Measurements from ENCODE around the gene SART1. TPM values are rescaled to one million over a fixed set of nuclear protein-coding genes. Genes with fewer than 3 reads are reported as not detected.

The SART1 gene
- total RNA-seq, 4 donors from 2014 or later: 21.1 to 56.6 (median 26.1) TPM

- Histone ChIP-seq H3K36me3 (no peaks in the 10 kb centered on the region), H3K4me3 (no peak overlapping the region), H3K4me1 (peaks cover 18% of the 10 kb centered on the region), H3K27ac (no peak overlapping the region), H3K9me3 (no peaks in the 10 kb centered on the region), H3K27me3 (peaks cover 21% of the 10 kb centered on the region)
- no peak for DNase-seq (ENCODE audit: low spot score in 2 of 2)
- TF ChIP-seq, protein P1, sequence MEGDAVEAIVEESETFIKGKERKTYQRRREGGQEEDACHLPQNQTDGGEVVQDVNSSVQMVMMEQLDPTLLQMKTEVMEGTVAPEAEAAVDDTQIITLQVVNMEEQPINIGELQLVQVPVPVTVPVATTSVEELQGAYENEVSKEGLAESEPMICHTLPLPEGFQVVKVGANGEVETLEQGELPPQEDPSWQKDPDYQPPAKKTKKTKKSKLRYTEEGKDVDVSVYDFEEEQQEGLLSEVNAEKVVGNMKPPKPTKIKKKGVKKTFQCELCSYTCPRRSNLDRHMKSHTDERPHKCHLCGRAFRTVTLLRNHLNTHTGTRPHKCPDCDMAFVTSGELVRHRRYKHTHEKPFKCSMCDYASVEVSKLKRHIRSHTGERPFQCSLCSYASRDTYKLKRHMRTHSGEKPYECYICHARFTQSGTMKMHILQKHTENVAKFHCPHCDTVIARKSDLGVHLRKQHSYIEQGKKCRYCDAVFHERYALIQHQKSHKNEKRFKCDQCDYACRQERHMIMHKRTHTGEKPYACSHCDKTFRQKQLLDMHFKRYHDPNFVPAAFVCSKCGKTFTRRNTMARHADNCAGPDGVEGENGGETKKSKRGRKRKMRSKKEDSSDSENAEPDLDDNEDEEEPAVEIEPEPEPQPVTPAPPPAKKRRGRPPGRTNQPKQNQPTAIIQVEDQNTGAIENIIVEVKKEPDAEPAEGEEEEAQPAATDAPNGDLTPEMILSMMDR (IDR thresholded peaks at IDR 0.05): no peak
- TF ChIP-seq EP300 (IDR thresholded peaks at IDR 0.05): no peak
- TF ChIP-seq POLR2A (IDR thresholded peaks at IDR 0.05): no peak
- TF ChIP-seq POLR2AphosphoS5 (IDR thresholded peaks at IDR 0.05): no peak
- WGBS: 56% methylated on average over 6 of the region's 7 CpGs
Observed at GRCh38 chr11:66015454-66015881, 53.9 kb downstream of the SART1 start.

DNA sequence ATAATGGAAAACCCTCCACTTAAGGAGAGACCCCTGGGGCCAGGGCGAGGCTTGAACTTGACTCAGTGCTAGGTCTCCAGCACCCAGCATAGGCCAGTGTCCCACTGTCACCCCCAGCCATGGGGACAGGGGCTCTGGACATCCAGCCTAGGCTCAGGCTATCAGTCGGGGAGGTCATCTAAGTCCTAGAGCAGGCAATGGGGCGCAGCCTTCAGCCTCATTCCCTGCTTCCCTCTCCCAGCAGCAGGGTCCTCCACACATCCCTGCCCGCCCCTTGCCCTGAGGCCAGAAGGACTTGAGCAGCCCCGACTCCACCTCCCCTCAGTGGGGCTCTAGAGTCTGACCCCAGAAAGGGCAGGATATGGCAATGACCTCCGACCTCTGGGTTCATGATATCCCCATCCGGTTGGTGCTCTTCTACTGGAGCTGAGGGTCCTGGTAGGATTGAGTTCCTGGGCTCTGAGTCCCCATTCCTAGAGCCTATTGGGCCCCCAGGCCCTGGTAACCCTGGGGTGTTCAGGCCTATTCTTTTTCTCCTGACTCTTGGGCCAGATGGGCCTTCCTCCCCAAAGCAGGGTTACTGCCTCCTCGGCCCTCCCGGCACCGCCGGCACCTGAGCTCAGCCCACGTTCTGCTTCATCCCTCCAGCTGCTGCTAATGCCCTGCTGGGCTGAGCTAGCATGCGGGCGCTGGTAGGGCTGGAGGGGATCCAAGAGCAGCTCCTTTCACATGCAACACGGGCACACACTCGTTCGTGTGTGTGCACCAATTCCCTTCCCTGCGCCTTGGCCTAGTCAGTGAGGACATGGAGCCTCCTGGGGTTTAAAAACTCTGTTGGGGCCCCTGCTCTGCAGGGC is 54.6 kb downstream of the SART1 start:
- Histone ChIP-seq H3K4me1 (peaks cover 18% of the 10 kb centered on the region), H3K27ac (no peak overlapping the region), H3K4me3 (no peak overlapping the region), H3K27me3 (peaks cover 21% of the 10 kb centered on the region), H3K9me3 (no peaks in the 10 kb centered on the region), H3K36me3 (no peaks in the 10 kb centered on the region)
- TF ChIP-seq EP300 (IDR thresholded peaks at IDR 0.05) (no peak), POLR2A (IDR thresholded peaks at IDR 0.05) (no peak), POLR2AphosphoS5 (IDR thresholded peaks at IDR 0.05) (no peak)
- TF ChIP-seq, protein P1 (IDR thresholded peaks at IDR 0.05): no peak
- WGBS: 61% methylated on average over 12 of the region's 18 CpGs
- DNase-seq (ENCODE audit: low spot score in 2 of 2): no peak

GRCh38 chr11:66016793-66017177 is 55.3 kb downstream of the SART1 start:
- no peaks in the 10 kb centered on the region for H3K36me3 ChIP-seq
- H3K9me3 ChIP-seq: no peaks in the 10 kb centered on the region
- peaks cover 13% of the 10 kb centered on the region for H3K4me1 ChIP-seq
- H3K27me3 ChIP-seq: peaks cover 16% of the 10 kb centered on the region
- H3K27ac ChIP-seq: no peak overlapping the region
- no peak overlapping the region for H3K4me3 ChIP-seq
- TF ChIP-seq POLR2A (IDR thresholded peaks at IDR 0.05) (no peak), POLR2AphosphoS5 (IDR thresholded peaks at IDR 0.05) (no peak), EP300 (IDR thresholded peaks at IDR 0.05) (no peak)
- TF ChIP-seq, protein P1 (IDR thresholded peaks at IDR 0.05): no peak
- no peak for DNase-seq (ENCODE audit: low spot score in 2 of 2)
- WGBS: 79% methylated on average over 10 of the region's 10 CpGs

GRCh38 chr11:66017321-66017720 is 55.8 kb downstream of the SART1 start:
- Histone ChIP-seq H3K27me3 (peaks cover 11% of the 10 kb centered on the region), H3K27ac (no peak overlapping the region), H3K9me3 (no peaks in the 10 kb centered on the region), H3K4me3 (no peak overlapping the region), H3K4me1 (peaks cover 12% of the 10 kb centered on the region), H3K36me3 (no peaks in the 10 kb centered on the region)
- TF ChIP-seq EP300 (IDR thresholded peaks at IDR 0.05): no peak
- TF ChIP-seq POLR2A (IDR thresholded peaks at IDR 0.05): no peak
- TF ChIP-seq, protein P1 (IDR thresholded peaks at IDR 0.05): no peak
- TF ChIP-seq POLR2AphosphoS5 (IDR thresholded peaks at IDR 0.05): no peak
- WGBS: 87% methylated on average over 4 of the region's 4 CpGs
- no peak for DNase-seq (ENCODE audit: low spot score in 2 of 2)

DNA sequence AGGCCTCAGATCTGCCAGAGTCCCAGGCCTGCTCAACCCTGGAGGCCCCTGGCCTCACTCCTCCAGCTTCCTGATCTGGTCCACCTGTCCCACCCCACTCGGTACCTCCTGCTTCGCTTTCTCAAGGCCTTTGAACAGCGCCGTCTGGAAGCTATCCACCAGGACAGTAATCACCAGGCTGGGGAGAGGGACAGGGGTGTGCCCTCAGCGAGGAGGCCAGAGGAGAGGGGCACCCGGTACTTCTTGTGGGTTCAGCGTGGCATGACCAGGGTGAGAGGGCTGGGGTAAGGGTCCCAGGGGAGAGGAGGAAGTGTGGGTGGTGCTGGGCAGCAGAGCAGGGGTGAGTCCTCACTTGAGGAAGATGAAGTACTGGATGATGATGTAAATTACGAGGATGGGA is 58.7 kb downstream of the SART1 start:
- Histone ChIP-seq H3K4me3 (no peak overlapping the region), H3K4me1 (peaks cover 9% of the 10 kb centered on the region)
- 68% methylated on average over 8 of the region's 8 CpGs for WGBS

More for the DNA sequence above, 58.7 kb downstream of the SART1 start:
- no peak for TF ChIP-seq EP300 (IDR thresholded peaks at IDR 0.05)
- no peak for TF ChIP-seq POLR2AphosphoS5 (IDR thresholded peaks at IDR 0.05)
- TF ChIP-seq, protein P1 (IDR thresholded peaks at IDR 0.05): no peak
- TF ChIP-seq POLR2A (IDR thresholded peaks at IDR 0.05): no peak
- Histone ChIP-seq H3K9me3 (no peaks in the 10 kb centered on the region), H3K36me3 (no peaks in the 10 kb centered on the region), H3K27ac (no peak overlapping the region), H3K27me3 (peaks cover 10% of the 10 kb centered on the region)
- no peak for DNase-seq (ENCODE audit: low spot score in 2 of 2)

Measured in suprapubic skin (tissue), 4 donors.